Measurements from ENCODE around the gene MED16.

MED16 gene

DNA sequence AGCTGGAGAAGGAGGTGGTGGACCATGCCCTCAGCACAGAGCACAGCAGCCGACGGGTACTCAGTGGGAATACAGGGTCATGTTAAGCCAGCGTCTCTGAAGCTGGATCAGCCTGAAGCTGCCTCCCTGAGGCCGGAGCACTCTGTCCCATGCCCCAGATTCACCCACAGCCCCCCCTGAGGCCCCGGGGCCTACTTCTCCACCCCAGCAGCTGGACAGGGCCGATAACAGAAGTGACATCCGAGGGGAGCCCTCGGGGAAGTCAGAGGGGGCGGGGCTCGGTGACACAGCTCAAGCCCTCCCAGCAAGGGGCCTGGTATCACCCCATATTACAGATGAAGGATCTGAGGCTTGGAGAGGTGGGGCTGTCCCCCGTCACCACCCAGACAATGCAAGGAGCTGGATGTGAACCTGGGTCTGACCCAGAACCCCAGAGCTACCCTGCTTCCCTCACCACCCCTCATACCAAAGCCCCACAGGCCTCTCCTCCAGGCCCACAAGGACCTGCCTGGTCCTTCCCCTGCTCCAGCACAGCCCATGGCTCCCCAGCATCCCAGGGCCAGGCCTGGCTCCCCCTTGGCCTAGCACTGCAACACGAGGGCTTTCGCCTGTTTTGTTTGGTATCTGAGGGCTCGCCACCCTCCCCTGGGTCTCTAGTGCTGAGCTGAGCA lies 14.3 kb upstream of the MED16 start:
- no peak for DNase-seq (ENCODE audit: low read depth, low spot score)
- no peak overlapping the region for H3K27ac ChIP-seq
- H3K9me3 ChIP-seq (ENCODE audit: low read depth, low read length) = no peaks in the 10 kb centered on the region
- no peaks in the 10 kb centered on the region for H3K36me3 ChIP-seq (ENCODE audit: insufficient read depth, low read length)
- H3K4me3 ChIP-seq = no peak overlapping the region
- no peak overlapping the region for H3K9ac ChIP-seq (ENCODE audit: insufficient read length)
- TF ChIP-seq FOXP2 (optimal IDR thresholded peaks at IDR 0.05; ENCODE audit: control extremely low read depth, extremely low read length, insufficient read depth) (no peak), EZH2 (IDR thresholded peaks at IDR 0.05) (no peak), POLR2AphosphoS5 (IDR thresholded peaks at IDR 0.05; ENCODE audit: borderline replicate concordance, low read depth, low read length) (no peak)

DNA sequence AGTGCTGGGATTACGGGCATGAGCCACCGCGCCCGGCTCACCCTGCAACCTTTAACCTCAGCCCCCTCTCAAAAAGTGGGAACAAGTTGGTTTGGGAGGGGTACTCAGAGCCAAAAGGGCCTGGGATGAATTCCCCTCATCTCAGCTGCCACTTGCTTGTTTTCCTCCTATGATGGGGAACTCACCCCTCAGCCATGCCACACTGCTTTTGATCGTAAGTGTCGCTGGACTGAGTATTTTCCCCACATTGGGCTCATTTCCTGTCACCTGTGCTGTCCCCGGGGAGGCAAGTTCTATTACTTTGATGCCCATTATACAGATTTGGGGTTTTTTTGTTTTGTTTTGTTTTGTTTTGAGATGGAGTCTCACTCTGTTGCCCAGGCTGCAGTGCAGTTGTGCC lies 13.5 kb upstream of the MED16 start:
- Histone ChIP-seq H3K9me3 (ENCODE audit: low read depth, low read length) (no peaks in the 10 kb centered on the region), H3K36me3 (ENCODE audit: insufficient read depth, low read length) (no peaks in the 10 kb centered on the region; the same call in 1 of the 2 replicates), H3K9ac (ENCODE audit: insufficient read length) (no peak overlapping the region), H3K27ac (no peak overlapping the region), H3K4me3 (no peak overlapping the region)
- no peak for TF ChIP-seq POLR2AphosphoS5 (IDR thresholded peaks at IDR 0.05; ENCODE audit: borderline replicate concordance, low read depth, low read length)
- TF ChIP-seq FOXP2 (optimal IDR thresholded peaks at IDR 0.05; ENCODE audit: control extremely low read depth, extremely low read length, insufficient read depth) = no peak
- no peak for DNase-seq (ENCODE audit: low read depth, low spot score)

DNA sequence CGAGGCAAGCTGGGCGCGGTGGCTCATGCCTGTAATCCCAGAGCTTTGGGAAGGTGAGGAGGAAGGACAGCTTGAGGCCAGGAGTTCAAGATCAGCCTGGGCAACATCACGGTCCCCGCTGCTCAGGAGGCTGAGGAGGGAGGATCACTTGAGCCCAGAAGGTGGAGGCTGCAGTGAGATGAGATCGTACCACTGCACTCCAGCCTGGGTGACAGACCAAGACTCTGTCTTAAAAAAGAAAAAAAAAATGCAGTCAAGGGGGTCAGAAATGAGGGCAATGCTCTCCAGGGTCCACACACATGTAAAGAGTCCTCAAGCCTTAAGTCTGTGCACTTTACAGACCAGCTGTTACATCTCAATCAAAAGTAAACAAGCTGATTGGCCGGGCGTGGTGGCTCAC lies 11.6 kb upstream of the MED16 start:
- no peak overlapping the region for H3K9ac ChIP-seq (ENCODE audit: insufficient read length)
- no peak overlapping the region for H3K4me3 ChIP-seq
- H3K36me3 ChIP-seq (ENCODE audit: insufficient read depth, low read length) = no peaks in the 10 kb centered on the region; the same call in 1 of the 2 replicates
- H3K27ac ChIP-seq = no peak overlapping the region
- TF ChIP-seq FOXP2 (optimal IDR thresholded peaks at IDR 0.05; ENCODE audit: control extremely low read depth, extremely low read length, insufficient read depth) (no peak), EZH2 (IDR thresholded peaks at IDR 0.05) (no peak), POLR2AphosphoS5 (IDR thresholded peaks at IDR 0.05; ENCODE audit: borderline replicate concordance, low read depth, low read length) (no peak)
- no peak for DNase-seq (ENCODE audit: low read depth, low spot score)
- no peaks in the 10 kb centered on the region for H3K9me3 ChIP-seq (ENCODE audit: low read depth, low read length)

DNA sequence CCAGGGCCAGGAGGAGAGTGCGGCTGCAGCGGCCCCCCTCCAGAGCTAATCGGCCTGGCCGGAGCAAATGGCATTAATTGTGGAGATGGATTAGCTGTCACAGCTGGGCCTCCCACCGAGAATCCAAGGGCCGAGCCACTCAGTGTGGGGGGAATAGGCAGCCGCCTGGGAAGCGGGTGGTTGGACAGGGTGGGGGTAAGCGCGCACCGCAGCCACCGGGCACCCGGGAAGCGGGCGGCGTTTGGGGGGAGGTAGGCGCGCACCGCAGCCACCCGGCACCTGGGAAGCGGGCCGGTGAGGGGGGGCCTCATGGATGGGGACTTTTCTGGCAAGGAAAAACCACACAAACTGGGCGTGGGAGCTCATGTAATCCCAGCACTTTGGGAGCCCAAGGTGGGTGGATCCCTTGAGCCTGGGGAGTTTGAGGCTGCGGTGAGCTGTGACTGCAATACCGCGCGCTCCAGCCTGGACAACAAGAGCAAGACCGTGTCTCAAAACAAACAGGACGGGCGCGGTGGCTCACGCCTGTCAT lies 10.3 kb upstream of the MED16 start:
- Histone ChIP-seq H3K9ac (ENCODE audit: insufficient read length) (no peak overlapping the region), H3K4me3 (no peak overlapping the region), H3K36me3 (ENCODE audit: insufficient read depth, low read length) (no peaks in the 10 kb centered on the region; the same call in 1 of the 2 replicates), H3K27ac (no peak overlapping the region), H3K9me3 (ENCODE audit: low read depth, low read length) (no peaks in the 10 kb centered on the region)
- DNase-seq (ENCODE audit: low read depth, low spot score) = no peak
- TF ChIP-seq EZH2 (IDR thresholded peaks at IDR 0.05) (no peak), FOXP2 (optimal IDR thresholded peaks at IDR 0.05; ENCODE audit: control extremely low read depth, extremely low read length, insufficient read depth) (no peak), POLR2AphosphoS5 (IDR thresholded peaks at IDR 0.05; ENCODE audit: borderline replicate concordance, low read depth, low read length) (no peak)

DNA sequence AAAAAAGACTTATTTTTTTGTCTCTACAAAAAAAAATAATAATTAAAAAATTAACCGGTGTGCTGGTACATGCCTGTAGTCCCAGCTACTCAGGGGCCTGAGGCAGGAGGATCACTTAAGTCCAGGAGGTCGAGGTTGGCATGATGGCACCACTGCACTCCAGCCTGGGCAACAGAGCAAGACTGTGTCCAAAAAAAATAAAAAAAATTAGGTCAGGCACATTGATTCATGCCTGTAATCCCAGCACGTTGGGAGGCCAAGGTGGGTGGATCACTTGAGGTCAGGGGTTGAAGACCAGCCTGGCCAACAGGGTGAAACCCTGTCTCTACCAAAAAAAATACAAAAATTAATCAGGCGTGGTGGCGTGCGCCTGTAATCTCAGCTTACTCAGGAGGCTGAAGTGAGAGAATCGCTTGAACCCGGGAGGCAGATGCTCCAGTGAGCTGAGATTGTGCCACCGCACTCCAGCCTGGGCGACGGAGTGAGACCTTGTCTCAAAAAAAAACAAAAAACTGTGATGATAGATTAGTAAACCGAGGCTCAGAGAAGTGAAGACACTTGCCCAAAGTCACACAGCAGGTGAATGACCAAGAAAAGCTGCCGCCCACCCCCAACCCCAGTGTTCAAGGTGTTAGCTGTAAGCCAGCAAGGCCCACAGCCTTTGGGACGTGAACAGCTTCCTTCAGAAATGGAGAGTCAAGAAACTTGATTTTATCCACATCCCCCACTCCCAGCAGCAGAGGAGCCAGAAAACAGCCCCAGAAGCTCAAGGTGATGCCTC lies 9.6 kb upstream of the MED16 start:
- H3K9me3 ChIP-seq (ENCODE audit: low read depth, low read length) = no peaks in the 10 kb centered on the region
- no peak overlapping the region for H3K4me3 ChIP-seq
- no peak overlapping the region for H3K9ac ChIP-seq (ENCODE audit: insufficient read length)
- DNase-seq (ENCODE audit: low read depth, low spot score) = no peak
- H3K27ac ChIP-seq = no peak overlapping the region
- no peak for TF ChIP-seq POLR2AphosphoS5 (IDR thresholded peaks at IDR 0.05; ENCODE audit: borderline replicate concordance, low read depth, low read length)
- no peak for TF ChIP-seq EZH2 (IDR thresholded peaks at IDR 0.05)
- no peak for TF ChIP-seq FOXP2 (optimal IDR thresholded peaks at IDR 0.05; ENCODE audit: control extremely low read depth, extremely low read length, insufficient read depth)
- no peaks in the 10 kb centered on the region; the same call in 1 of the 2 replicates for H3K36me3 ChIP-seq (ENCODE audit: insufficient read depth, low read length)

DNA sequence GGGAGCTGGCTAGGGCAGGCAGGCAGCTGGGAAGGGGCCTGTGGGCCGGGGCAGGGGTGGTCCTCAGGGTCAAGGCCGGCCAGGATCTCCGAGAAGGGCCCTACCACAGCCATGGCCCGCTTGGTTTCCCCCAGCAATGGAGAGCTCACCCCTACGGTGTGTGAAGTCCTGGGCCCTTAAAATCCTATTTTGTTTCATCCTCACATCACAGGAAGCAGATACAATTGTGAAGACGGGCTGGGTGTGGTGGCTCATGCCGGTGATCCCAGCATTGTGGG lies 9.0 kb upstream of the MED16 start:
- no peaks in the 10 kb centered on the region for H3K9me3 ChIP-seq (ENCODE audit: low read depth, low read length)
- no peaks in the 10 kb centered on the region; the same call in 1 of the 2 replicates for H3K36me3 ChIP-seq (ENCODE audit: insufficient read depth, low read length)
- H3K9ac ChIP-seq (ENCODE audit: insufficient read length) = no peak overlapping the region
- TF ChIP-seq EZH2 (IDR thresholded peaks at IDR 0.05) (no peak), FOXP2 (optimal IDR thresholded peaks at IDR 0.05; ENCODE audit: control extremely low read depth, extremely low read length, insufficient read depth) (no peak), POLR2AphosphoS5 (IDR thresholded peaks at IDR 0.05; ENCODE audit: borderline replicate concordance, low read depth, low read length) (no peak)
- H3K4me3 ChIP-seq = no peak overlapping the region
- no peak overlapping the region for H3K27ac ChIP-seq
- no peak for DNase-seq (ENCODE audit: low read depth, low spot score)

DNA sequence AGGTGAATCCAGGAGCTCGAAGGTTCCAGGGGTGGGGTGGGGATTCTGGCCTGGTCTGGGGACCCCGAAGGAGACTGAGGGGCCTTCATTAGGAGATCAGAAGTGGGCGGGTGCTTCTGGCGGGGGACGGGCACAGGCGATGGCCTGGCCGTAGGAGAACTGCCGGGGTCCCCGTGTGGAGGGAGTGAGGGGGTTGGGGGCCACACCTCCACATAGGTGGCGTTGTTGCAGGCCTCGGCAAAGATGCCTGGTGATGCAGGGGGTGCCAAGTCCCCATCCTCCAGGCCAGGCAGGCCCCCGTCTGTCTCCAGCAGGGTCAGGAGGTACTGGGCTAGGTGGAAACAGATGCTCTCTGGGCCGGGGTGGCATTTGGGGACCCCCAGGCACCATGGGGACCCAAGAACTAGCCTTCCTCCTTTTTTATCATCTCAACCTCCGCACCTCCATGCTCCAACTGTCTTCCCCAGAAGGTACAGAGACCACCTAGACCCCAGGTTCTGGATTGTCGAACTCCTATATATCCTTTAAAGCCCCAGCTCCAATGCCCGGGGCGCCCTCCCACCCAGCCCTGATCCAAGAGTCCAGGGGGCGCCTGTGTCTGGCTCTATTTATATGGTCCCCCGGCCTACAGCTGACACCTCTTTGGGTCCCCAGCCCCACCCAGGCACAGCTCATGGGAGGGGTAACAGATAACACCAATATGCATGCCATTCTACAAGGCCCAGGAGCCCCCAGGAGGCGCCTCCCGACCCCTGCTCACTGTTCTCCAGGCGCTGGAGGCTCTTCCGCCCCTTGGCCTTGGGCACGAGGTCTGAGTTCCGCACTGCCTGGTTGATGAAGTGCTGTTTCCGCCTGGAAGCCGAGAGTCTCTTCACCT lies 8.5 kb upstream of the MED16 start:
- Histone ChIP-seq H3K4me3 (no peak overlapping the region), H3K9ac (ENCODE audit: insufficient read length) (no peak overlapping the region), H3K36me3 (ENCODE audit: insufficient read depth, low read length) (no peaks in the 10 kb centered on the region; the same call in 1 of the 2 replicates), H3K27ac (no peak overlapping the region), H3K9me3 (ENCODE audit: low read depth, low read length) (no peaks in the 10 kb centered on the region)
- no peak for DNase-seq (ENCODE audit: low read depth, low spot score)
- TF ChIP-seq POLR2AphosphoS5 (IDR thresholded peaks at IDR 0.05; ENCODE audit: borderline replicate concordance, low read depth, low read length) = no peak
